ENCODE results near the gene MICALL2.

The MICALL2 gene

DNA sequence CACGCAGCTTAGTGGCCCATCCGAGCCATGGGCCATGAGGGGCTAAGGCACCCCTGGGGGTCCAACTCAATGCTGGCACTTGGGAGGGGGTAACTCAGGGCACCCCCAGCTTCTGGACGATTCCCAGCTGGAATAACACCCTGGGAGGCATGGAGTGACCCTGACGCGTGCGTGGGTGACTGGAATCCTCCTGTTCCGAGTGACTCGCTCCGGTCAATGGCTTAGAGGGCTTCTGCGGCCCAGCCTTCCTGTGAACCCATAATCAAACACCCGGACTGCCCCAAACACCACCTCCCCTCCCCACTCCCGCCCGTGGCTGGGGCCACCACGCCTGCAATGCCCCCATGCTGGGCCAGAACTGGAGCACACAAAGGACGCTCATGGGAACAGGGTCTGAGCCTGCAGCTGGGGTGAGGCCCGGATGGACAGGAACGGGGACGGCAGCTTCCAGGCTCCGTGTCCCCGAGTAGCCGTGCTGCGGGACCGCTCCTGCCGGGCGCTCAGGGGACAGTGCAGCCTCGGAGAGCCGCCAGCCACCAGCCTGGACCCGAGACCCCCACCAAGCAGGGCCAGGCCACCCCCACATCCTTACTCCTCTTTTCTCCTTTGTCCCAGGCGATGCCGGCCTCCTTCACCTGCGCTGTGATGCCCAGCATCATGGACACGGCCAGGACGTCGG lies 36.4 kb upstream of the MICALL2 start:
- no peak for TF ChIP-seq EZH2phosphoT487 (conservative IDR thresholded peaks at IDR 0.05; ENCODE audit: low read length)
- TF ChIP-seq, protein P1, sequence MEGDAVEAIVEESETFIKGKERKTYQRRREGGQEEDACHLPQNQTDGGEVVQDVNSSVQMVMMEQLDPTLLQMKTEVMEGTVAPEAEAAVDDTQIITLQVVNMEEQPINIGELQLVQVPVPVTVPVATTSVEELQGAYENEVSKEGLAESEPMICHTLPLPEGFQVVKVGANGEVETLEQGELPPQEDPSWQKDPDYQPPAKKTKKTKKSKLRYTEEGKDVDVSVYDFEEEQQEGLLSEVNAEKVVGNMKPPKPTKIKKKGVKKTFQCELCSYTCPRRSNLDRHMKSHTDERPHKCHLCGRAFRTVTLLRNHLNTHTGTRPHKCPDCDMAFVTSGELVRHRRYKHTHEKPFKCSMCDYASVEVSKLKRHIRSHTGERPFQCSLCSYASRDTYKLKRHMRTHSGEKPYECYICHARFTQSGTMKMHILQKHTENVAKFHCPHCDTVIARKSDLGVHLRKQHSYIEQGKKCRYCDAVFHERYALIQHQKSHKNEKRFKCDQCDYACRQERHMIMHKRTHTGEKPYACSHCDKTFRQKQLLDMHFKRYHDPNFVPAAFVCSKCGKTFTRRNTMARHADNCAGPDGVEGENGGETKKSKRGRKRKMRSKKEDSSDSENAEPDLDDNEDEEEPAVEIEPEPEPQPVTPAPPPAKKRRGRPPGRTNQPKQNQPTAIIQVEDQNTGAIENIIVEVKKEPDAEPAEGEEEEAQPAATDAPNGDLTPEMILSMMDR (IDR thresholded peaks at IDR 0.05; ENCODE audit: insufficient read depth, low read length, poor library complexity, severe bottlenecking): no peak
- Histone ChIP-seq H3K36me3 (ENCODE audit: low read length) (no peaks in the 10 kb centered on the region), H3K4me3 (ENCODE audit: insufficient read depth, low read length, poor library complexity, severe bottlenecking) (no peak overlapping the region), H3K9me3 (ENCODE audit: insufficient read depth, low read length) (no peaks in the 10 kb centered on the region), H3K9me2 (replicated peaks; ENCODE audit: insufficient read depth, low read length) (no peaks in the 10 kb centered on the region), H3K27me3 (ENCODE audit: low read length) (no peaks in the 10 kb centered on the region), H3K4me2 (ENCODE audit: low read depth, low read length, poor library complexity, severe bottlenecking) (no peak overlapping the region), H3K9ac (ENCODE audit: low read length) (no peak overlapping the region), H3K27ac (ENCODE audit: low read depth, low read length) (no peak overlapping the region), H3K79me2 (ENCODE audit: insufficient read depth, low read length) (no peaks in the 10 kb centered on the region), H3F3A (ENCODE audit: insufficient read depth) (no peaks in the 10 kb centered on the region), H4K20me1 (ENCODE audit: low read depth, low read length) (no peaks in the 10 kb centered on the region), H2AFZ (ENCODE audit: low read depth, low read length, severe bottlenecking) (no peak overlapping the region)

DNA sequence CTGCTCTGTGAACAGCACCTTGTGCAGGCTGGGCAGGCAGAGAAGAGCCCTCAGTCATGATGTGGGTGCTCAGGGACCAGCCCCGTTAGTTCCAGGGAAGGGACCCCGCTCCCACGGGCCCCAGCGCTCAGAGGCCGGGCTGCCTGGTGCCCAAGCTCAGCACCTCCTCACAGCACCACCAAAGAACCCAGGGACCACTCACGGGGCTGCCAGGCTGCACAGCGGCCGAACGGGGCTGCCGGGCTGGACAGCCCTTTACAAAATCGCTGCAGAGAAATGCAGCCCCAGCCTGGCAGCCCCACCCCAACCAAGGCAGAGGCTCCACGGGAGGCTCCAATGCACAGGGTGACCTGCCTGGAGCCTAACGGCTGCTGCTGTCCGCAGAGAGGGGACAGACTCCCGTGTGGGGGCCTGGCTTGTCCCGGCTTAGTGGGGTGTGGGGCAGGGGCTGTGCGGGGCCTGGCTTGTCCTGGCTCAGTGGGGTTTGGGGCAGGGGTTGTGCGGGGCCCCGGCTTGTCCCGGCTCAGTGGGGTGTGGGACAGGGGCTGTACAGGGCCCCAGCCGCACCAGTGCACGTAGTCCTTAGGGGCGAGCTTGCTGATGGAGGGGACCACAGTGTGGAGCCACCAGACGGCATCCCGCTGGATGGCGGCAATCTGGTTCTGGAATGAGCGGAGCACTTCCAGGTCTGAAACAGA lies 35.7 kb upstream of the MICALL2 start:
- Histone ChIP-seq H3K4me3 (ENCODE audit: insufficient read depth, low read length, poor library complexity, severe bottlenecking) (no peak overlapping the region), H3K9me3 (ENCODE audit: insufficient read depth, low read length) (no peaks in the 10 kb centered on the region), H4K20me1 (ENCODE audit: low read depth, low read length) (no peaks in the 10 kb centered on the region), H2AFZ (ENCODE audit: low read depth, low read length, severe bottlenecking) (no peak overlapping the region), H3K27me3 (ENCODE audit: low read length) (no peaks in the 10 kb centered on the region), H3K4me2 (ENCODE audit: low read depth, low read length, poor library complexity, severe bottlenecking) (no peak overlapping the region), H3K9me2 (replicated peaks; ENCODE audit: insufficient read depth, low read length) (no peaks in the 10 kb centered on the region), H3K36me3 (ENCODE audit: low read length) (no peaks in the 10 kb centered on the region), H3K27ac (ENCODE audit: low read depth, low read length) (no peak overlapping the region), H3K79me2 (ENCODE audit: insufficient read depth, low read length) (no peaks in the 10 kb centered on the region), H3F3A (ENCODE audit: insufficient read depth) (no peaks in the 10 kb centered on the region), H3K9ac (ENCODE audit: low read length) (no peak overlapping the region)
- TF ChIP-seq EZH2phosphoT487 (conservative IDR thresholded peaks at IDR 0.05; ENCODE audit: low read length): no peak
- TF ChIP-seq, protein P1 (IDR thresholded peaks at IDR 0.05; ENCODE audit: insufficient read depth, low read length, poor library complexity, severe bottlenecking): no peak

DNA sequence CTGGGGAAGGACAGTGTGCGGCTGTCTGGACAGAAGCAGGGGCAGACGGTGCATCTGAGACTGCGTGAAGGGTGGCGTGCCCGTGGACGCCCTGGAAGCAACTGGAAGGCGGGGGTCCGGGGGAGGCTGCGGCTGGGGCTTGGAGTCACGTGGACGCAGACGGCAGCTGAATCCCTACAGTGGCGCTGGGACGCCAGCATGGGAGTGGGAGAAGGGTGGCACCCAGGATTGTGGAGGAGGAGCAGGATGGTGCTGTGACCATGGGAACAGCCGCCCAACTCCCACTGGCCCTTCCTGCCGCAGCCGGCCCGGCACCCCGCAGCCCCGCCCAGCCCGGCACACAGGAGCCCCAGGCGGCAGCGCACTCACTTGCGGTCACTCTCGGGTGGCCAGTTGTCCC lies 35.2 kb upstream of the MICALL2 start:
- Histone ChIP-seq H3K79me2 (ENCODE audit: insufficient read depth, low read length) (no peaks in the 10 kb centered on the region), H3K4me2 (ENCODE audit: low read depth, low read length, poor library complexity, severe bottlenecking) (no peak overlapping the region), H4K20me1 (ENCODE audit: low read depth, low read length) (no peaks in the 10 kb centered on the region), H3K27ac (ENCODE audit: low read depth, low read length) (no peak overlapping the region), H3K9me2 (replicated peaks; ENCODE audit: insufficient read depth, low read length) (no peaks in the 10 kb centered on the region), H3F3A (ENCODE audit: insufficient read depth) (no peaks in the 10 kb centered on the region), H3K9ac (ENCODE audit: low read length) (no peak overlapping the region), H2AFZ (ENCODE audit: low read depth, low read length, severe bottlenecking) (no peak overlapping the region), H3K27me3 (ENCODE audit: low read length) (no peaks in the 10 kb centered on the region), H3K9me3 (ENCODE audit: insufficient read depth, low read length) (no peaks in the 10 kb centered on the region), H3K4me3 (ENCODE audit: insufficient read depth, low read length, poor library complexity, severe bottlenecking) (no peak overlapping the region), H3K36me3 (ENCODE audit: low read length) (no peaks in the 10 kb centered on the region)
- no peak for TF ChIP-seq EZH2phosphoT487 (conservative IDR thresholded peaks at IDR 0.05; ENCODE audit: low read length)
- TF ChIP-seq, protein P1 (IDR thresholded peaks at IDR 0.05; ENCODE audit: insufficient read depth, low read length, poor library complexity, severe bottlenecking): no peak
